Small intestine (tissue), 7 donors: ENCODE results near the gene CLMN. TPM values are rescaled to one million over a fixed set of nuclear protein-coding genes. Genes with fewer than 3 reads are reported as not detected.
A peak's percentile ranks its signal among the peaks of the same experiment; 100 is the strongest.

Experiments
- DNase-seq, 2 donors: peaks; one replicate each; pipeline versions ENCODE4 v3.0.0 to v3.0.0-alpha.2; 2013
- FAIRE-seq: peaks from 2 replicates; lab custom pipeline; 2012; peaks lifted over from hg19 to GRCh38; lab: Jason Lieb, UNC
- H3K27ac ChIP-seq, 3 donors: one replicate each; pipeline ENCODE4 v1.5.1; 2013; ENCODE audit warnings: low read length in 2 of 3, mild to moderate bottlenecking in 2 of 3, control low read depth in 1 of 3, inconsistent platforms in 1 of 3, low read depth in 1 of 3, moderate library complexity in 1 of 3
- H3K27me3 ChIP-seq, 3 donors: one replicate each; pipeline ENCODE4 v1.6.1; 2013; ENCODE audit warnings: low read length in 3 of 3, inconsistent platforms in 1 of 3; ENCODE audit not compliant: control insufficient read depth in 3 of 3, insufficient read depth in 3 of 3
- H3K36me3 ChIP-seq, 3 donors: one replicate each; pipeline ENCODE4 v1.6.1; 2013; ENCODE audit warnings: low read length in 3 of 3, inconsistent platforms in 1 of 3, low read depth in 1 of 3, mild to moderate bottlenecking in 1 of 3, moderate library complexity in 1 of 3; ENCODE audit not compliant: control insufficient read depth in 3 of 3, insufficient read depth in 2 of 3
- H3K4me1 ChIP-seq, 3 donors: one replicate each; pipeline ENCODE4 v1.6.1; 2013; ENCODE audit warnings: low read length in 2 of 3, inconsistent platforms in 1 of 3, low read depth in 1 of 3, mild to moderate bottlenecking in 1 of 3, moderate library complexity in 1 of 3; ENCODE audit not compliant: control insufficient read depth in 3 of 3, insufficient read depth in 2 of 3
- H3K4me3 ChIP-seq, 3 donors: one replicate each; pipeline ENCODE4 v1.5.1; 2013; ENCODE audit warnings: low read length in 3 of 3, control low read depth in 1 of 3, inconsistent platforms in 1 of 3, low read depth in 1 of 3, mild to moderate bottlenecking in 1 of 3, moderate library complexity in 1 of 3
- H3K9me3 ChIP-seq, 2 donors: one replicate each; pipeline ENCODE4 v1.6.1; 2013; ENCODE audit warnings: low read depth in 1 of 2, low read length in 1 of 2; ENCODE audit not compliant: control insufficient read depth in 2 of 2, insufficient read depth in 1 of 2
- WGBS, 3 donors: extraction: QIAGEN DNeasy Blood & Tissue Kit; methylation state at CpG; one replicate each; pipeline ENCODE4 v1.1.7; 2013; 5-methylcytosine and 5-hydroxymethylcytosine counted together
- polyA plus RNA-seq, 4 donors: library from polyadenylated mRNA; stranded (reverse) in 3 of 4; unstranded in 1 of 4; fragments of 200-250 nt in 3 of 4; fragments of 120-200 nt in 1 of 4; gene quantifications; one replicate each; pipeline versions ENCODE4 v1.2.1 to v1.2.3, GENCODE V29; 2013
- donor health status: healthy with polysubstance abuse.
- donor health status: control.
- donor health status: control.
- donor health status: Bipolar disorder and iron deficiency.
- donor health status: healthy.

CLMN gene
- polyA plus RNA-seq, 4 donors, result 2.9 to 25.0 (median 5.7) TPM

GRCh38 chr14:95258754-95259593 lies 60.7 kb downstream of the CLMN start:
- no peaks in the 10 kb centered on the region for H3K27me3 ChIP-seq
- H3K36me3 ChIP-seq, result peaks cover 0 to 11% (median 0%) of the 10 kb centered on the region in 3 donors
- H3K27ac ChIP-seq, result no peak overlapping the region
- FAIRE-seq (no peak), DNase-seq (no peak)
- H3K4me1 ChIP-seq, result peaks cover 0 to 24% (median 0%) of the 10 kb centered on the region in 3 donors
- no peaks in the 10 kb centered on the region for H3K9me3 ChIP-seq
- no peak overlapping the region for H3K4me3 ChIP-seq
- WGBS, 3 donors, result 44 to 62% (median 55%) methylated on average over 12 of the region's 12 CpGs

GRCh38 chr14:95258156-95258555 lies 61.6 kb downstream of the CLMN start:
- H3K36me3 ChIP-seq, result peaks cover 0 to 8% (median 0%) of the 10 kb centered on the region in 3 donors
- peaks cover 0 to 25% (median 0%) of the 10 kb centered on the region in 3 donors for H3K4me1 ChIP-seq
- no peaks in the 10 kb centered on the region for H3K9me3 ChIP-seq
- no peak overlapping the region for H3K4me3 ChIP-seq
- no peak overlapping the region for H3K27ac ChIP-seq
- 89 to 95% (median 90%) methylated on average over 2 of the region's 2 CpGs for WGBS, 3 donors
- FAIRE-seq (no peak), DNase-seq (no peak)
- H3K27me3 ChIP-seq, result no peaks in the 10 kb centered on the region

- no peak for FAIRE-seq
- WGBS, 3 donors, result 88 to 92% (median 91%) methylated on average over 11 of the region's 11 CpGs
Observed at GRCh38 chr14:95257521-95257920, 62.2 kb downstream of the CLMN start.

GRCh38 chr14:95256776-95257060 lies 63.0 kb downstream of the CLMN start:
- H3K27ac ChIP-seq, result no peak overlapping the region
- H3K4me1 ChIP-seq, result peaks cover 0 to 35% (median 2%) of the 10 kb centered on the region in 3 donors
- FAIRE-seq (no peak), DNase-seq (no peak)
- no peak overlapping the region for H3K4me3 ChIP-seq
- H3K36me3 ChIP-seq, result peaks cover 0 to 8% (median 0%) of the 10 kb centered on the region in 3 donors
- H3K9me3 ChIP-seq, result no peaks in the 10 kb centered on the region
- no peaks in the 10 kb centered on the region for H3K27me3 ChIP-seq
- WGBS, 3 donors, result 97 to 100% (median 98%) methylated on average over 3 of the region's 3 CpGs

More at GRCh38 chr14:95257521-95257920, 62.2 kb downstream of the CLMN start:
- Histone ChIP-seq H3K36me3 (peaks cover 0 to 8% (median 0%) of the 10 kb centered on the region in 3 donors), H3K27me3 (no peaks in the 10 kb centered on the region), H3K9me3 (no peaks in the 10 kb centered on the region), H3K4me3 (no peak overlapping the region), H3K27ac (no peak overlapping the region), H3K4me1 (peaks cover 0 to 27% (median under 1%) of the 10 kb centered on the region in 3 donors)
- DNase-seq, result no peak

GRCh38 chr14:95256002-95256775 lies 63.5 kb downstream of the CLMN start:
- Histone ChIP-seq H3K36me3 (peaks cover 0 to 8% (median 0%) of the 10 kb centered on the region in 3 donors), H3K9me3 (no peaks in the 10 kb centered on the region), H3K4me1 (peaks cover 0 to 36% (median 2%) of the 10 kb centered on the region in 3 donors), H3K27me3 (no peaks in the 10 kb centered on the region), H3K4me3 (no peak overlapping the region), H3K27ac (peak overlapping the region in 1 of 3 donors; percentile 52)
- WGBS, 3 donors, result 74 to 80% (median 78%) methylated on average over 15 of the region's 15 CpGs
- no peak for FAIRE-seq
- DNase-seq, result peak in 1 of 2 donors; percentile 52

- Histone ChIP-seq H3K36me3 (peaks cover 0 to 8% (median 0%) of the 10 kb centered on the region in 3 donors), H3K4me1 (peaks cover 0 to 36% (median 4%) of the 10 kb centered on the region in 3 donors), H3K27ac (peak overlapping the region in 2 of 3 donors; percentile 52 to 67), H3K9me3 (no peaks in the 10 kb centered on the region), H3K4me3 (no peak overlapping the region), H3K27me3 (no peaks in the 10 kb centered on the region)
- WGBS, 3 donors, result 9 to 31% (median 21%) methylated on average over 6 of the region's 6 CpGs
- no peak for FAIRE-seq
- DNase-seq, result peak; percentile 93 to 94
Observed at GRCh38 chr14:95255487-95255886, 64.2 kb downstream of the CLMN start.

GRCh38 chr14:95255013-95255412 lies 64.7 kb downstream of the CLMN start:
- Histone ChIP-seq H3K27ac (peak overlapping the region in 2 of 3 donors; percentile 45 to 67), H3K4me1 (peaks cover 1 to 41% (median 4%) of the 10 kb centered on the region in 3 donors)
- DNase-seq, result no peak

GRCh38 chr14:95254288-95254687 lies 65.4 kb downstream of the CLMN start:
- 76 to 92% (median 89%) methylated on average over 10 of the region's 10 CpGs for WGBS, 3 donors
- Histone ChIP-seq H3K27ac (peak overlapping the region in 1 of 3 donors; percentile 45), H3K4me3 (no peak overlapping the region), H3K36me3 (peaks cover 0 to 3% (median 0%) of the 10 kb centered on the region in 3 donors), H3K9me3 (no peaks in the 10 kb centered on the region), H3K4me1 (peaks cover 3 to 47% (median 6%) of the 10 kb centered on the region in 3 donors), H3K27me3 (no peaks in the 10 kb centered on the region)
- FAIRE-seq (no peak), DNase-seq (no peak)

More at GRCh38 chr14:95255013-95255412, 64.7 kb downstream of the CLMN start:
- FAIRE-seq, result no peak
- no peaks in the 10 kb centered on the region for H3K9me3 ChIP-seq
- H3K36me3 ChIP-seq, result peaks cover 0 to 8% (median 0%) of the 10 kb centered on the region in 3 donors
- no peak overlapping the region for H3K4me3 ChIP-seq
- WGBS, 3 donors, result 71 to 87% (median 84%) methylated on average over 4 of the region's 4 CpGs
- H3K27me3 ChIP-seq, result no peaks in the 10 kb centered on the region
